ENCODE results near the gene GMCL2.

The GMCL2 gene

DNA sequence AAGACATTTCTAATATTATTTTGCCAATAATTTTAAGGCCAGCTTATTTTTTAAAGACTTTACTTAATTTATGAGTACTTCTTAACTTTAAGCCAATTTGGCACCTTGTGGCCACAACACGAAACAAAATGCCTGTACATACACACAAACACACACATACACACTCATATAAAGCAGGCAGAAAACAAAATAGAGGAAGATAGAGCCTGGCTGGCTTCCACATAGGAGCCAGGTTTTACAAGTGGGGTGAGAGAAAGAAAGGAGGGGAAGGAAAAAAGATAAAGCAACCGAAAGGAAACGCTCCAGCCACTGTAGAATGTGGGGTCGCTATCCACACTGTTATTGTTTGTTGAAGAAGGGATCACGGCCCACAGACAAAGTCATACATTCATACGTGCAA lies 10.4 kb downstream of the GMCL2 start:
- no peak overlapping the region for H3K4me3 ChIP-seq (ENCODE audit: control insufficient read depth, low read depth, low read length)
- TF ChIP-seq, protein P1, sequence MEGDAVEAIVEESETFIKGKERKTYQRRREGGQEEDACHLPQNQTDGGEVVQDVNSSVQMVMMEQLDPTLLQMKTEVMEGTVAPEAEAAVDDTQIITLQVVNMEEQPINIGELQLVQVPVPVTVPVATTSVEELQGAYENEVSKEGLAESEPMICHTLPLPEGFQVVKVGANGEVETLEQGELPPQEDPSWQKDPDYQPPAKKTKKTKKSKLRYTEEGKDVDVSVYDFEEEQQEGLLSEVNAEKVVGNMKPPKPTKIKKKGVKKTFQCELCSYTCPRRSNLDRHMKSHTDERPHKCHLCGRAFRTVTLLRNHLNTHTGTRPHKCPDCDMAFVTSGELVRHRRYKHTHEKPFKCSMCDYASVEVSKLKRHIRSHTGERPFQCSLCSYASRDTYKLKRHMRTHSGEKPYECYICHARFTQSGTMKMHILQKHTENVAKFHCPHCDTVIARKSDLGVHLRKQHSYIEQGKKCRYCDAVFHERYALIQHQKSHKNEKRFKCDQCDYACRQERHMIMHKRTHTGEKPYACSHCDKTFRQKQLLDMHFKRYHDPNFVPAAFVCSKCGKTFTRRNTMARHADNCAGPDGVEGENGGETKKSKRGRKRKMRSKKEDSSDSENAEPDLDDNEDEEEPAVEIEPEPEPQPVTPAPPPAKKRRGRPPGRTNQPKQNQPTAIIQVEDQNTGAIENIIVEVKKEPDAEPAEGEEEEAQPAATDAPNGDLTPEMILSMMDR (conservative IDR thresholded peaks at IDR 0.05; ENCODE audit: control insufficient read depth, insufficient read depth, low read depth, low read length) = no peak
- DNase-seq (ENCODE audit: low read depth) = no peak

DNA sequence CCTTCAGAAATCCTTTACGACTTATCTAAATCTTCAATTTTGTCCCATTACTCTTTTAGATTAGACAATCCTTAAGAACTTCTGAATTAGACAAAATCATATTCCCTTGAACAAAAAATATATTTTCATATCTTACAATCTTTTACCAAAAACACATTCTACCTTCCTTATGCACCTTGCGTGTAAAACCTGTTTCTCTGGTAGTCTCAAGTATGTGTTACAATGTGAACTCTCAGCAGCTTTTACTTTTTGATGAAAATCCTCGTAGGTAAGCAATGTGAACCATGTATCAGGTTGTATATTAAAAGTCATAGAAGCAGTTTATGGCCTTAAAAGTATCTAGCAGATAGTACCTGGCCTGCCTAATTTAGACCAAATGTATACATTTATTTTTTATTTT lies 12.7 kb downstream of the GMCL2 start:
- DNase-seq (ENCODE audit: low read depth) = no peak
- TF ChIP-seq, protein P1 (conservative IDR thresholded peaks at IDR 0.05; ENCODE audit: control insufficient read depth, insufficient read depth, low read depth, low read length) = no peak
- H3K4me3 ChIP-seq (ENCODE audit: control insufficient read depth, low read depth, low read length) = no peak overlapping the region

DNA sequence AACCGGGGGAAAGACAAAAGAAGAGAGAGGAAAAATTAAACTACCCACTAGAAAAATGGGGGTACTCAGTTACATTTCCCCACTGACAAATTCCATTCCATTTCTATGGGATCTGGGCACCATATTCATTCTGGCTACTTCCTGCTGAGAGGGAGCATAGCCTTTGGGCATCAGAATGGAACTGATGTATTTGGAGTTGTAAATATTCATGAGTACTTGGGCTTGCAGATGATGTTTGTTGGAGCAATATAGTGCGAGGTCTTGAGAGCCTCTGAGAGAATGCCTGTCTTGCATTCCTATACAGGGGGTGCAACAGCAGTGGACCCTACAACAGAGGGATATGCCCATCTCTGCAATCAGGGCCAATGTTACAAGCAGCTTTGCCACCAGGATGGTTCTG lies 16.7 kb downstream of the GMCL2 start:
- TF ChIP-seq, protein P1 (conservative IDR thresholded peaks at IDR 0.05; ENCODE audit: control insufficient read depth, insufficient read depth, low read depth, low read length) = no peak
- H3K4me3 ChIP-seq (ENCODE audit: control insufficient read depth, low read depth, low read length) = no peak overlapping the region
- no peak for DNase-seq (ENCODE audit: low read depth)

DNA sequence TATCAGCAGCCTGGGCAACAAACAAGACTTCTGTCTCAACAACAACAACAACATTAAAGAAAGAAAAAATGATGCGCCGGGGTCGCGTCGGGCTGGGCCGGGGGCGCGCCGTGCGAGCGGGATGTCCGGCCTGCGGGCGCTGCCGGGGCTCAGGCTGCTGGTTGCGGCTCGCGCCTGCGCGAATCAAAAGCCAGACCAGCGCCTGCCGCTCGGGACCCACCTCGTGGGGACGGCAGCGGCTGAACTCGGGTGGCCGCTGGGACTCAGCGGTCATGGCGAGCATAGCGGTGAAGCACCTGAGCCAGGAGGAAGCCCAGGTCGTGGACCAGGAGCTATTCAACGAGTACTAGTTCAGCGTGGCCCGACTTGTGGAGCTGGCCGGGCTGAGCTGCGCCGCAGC lies 21.6 kb downstream of the GMCL2 start:
- no peak overlapping the region for H3K4me3 ChIP-seq (ENCODE audit: control insufficient read depth, low read depth, low read length)
- TF ChIP-seq, protein P1 (conservative IDR thresholded peaks at IDR 0.05; ENCODE audit: control insufficient read depth, insufficient read depth, low read depth, low read length) = no peak
- DNase-seq (ENCODE audit: low read depth) = no peak

DNA sequence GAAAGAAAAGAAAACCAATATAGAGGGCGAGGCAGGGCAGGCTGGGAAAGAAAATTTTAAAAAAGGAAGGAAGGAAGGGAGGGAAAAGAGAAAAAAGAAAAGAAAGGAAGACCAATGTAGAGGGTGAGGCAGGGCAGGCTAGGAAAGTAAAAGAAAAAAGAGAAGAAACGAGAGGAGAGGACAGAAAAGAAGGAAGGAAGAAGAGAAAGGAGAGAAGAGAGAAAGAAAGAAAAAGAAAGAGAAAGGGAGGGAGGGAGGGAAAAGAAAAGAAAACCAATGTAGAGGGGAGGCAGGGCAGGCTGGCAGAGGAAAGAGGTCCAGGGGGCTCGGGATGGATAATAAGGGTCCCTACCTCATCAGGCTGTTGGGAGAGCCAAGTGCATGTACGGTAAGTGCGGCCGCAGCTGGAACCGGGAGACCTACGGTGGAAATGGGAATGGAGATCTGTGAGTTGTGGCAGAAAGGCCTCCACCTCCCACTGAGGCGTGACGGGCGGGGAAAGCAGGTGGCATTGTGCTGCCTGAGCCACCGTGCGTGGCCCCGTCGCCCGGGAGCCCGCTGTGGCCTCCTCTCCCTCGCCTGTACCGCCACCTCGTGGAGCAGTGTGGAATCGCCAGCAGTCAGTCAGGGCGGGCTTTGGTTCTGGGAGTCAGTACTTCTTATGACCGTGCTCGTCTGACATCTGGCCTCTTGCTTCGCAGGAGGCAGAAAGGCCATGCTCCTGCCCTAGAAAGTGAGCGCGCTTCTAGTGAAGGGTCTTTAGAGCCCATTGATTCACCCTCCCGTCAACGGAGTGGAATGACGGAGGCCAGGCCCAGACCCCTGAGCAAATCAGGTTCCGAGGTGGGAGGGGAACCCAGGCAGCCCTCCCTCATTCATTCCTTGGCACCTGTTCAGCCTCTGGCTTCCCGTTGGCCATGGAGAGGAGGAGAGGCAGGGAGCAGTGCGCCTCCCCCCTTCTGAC lies 23.1 kb downstream of the GMCL2 start:
- DNase-seq (ENCODE audit: low read depth) = peak; percentile 64
- no peak overlapping the region for H3K4me3 ChIP-seq (ENCODE audit: control insufficient read depth, low read depth, low read length)

DNA sequence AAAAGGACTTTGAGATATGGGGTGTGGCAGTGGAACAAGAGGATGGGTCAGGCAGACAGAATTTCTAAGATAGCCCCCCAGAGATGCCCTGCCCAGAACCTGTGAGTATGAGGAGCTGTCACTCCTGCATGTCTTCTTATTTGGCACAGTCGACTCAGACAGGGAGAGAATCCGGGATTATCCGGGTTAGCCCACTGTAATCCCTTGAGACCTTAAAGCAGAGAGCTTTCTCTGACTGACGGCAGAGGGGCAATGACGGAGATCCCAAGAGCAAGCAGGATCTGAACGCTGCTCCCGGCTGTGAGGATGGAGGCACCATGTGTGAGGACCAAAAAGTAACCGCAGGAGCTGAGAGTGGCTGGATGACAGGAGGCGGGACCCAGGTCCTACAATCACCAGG lies 24.7 kb downstream of the GMCL2 start:
- H3K4me3 ChIP-seq (ENCODE audit: control insufficient read depth, low read depth, low read length) = no peak overlapping the region
- TF ChIP-seq, protein P1 (conservative IDR thresholded peaks at IDR 0.05; ENCODE audit: control insufficient read depth, insufficient read depth, low read depth, low read length) = no peak
- DNase-seq (ENCODE audit: low read depth) = no peak

More for the DNA sequence above, 23.1 kb downstream of the GMCL2 start:
- TF ChIP-seq, protein P1 (conservative IDR thresholded peaks at IDR 0.05; ENCODE audit: control insufficient read depth, insufficient read depth, low read depth, low read length) = peak; percentile 92
